Spleen (tissue), 7 donors: Measurements from ENCODE around the gene HMG20B.

Experiments
- CTCF ChIP-seq, 11 experiments: fragments of 200-600 bp in 7 of 11; fragments of 450-650 bp in 4 of 11; sonication (generic) in 4 of 11; IDR thresholded peaks in 8 of 11; conservative IDR thresholded peaks in 3 of 11; 1 replicate in 7 of 11; 2 replicates in 4 of 11; pipeline versions ENCODE4 v1.4.0 to v1.8.0; 2016 to 2021; ENCODE audit warnings: antibody characterized with exemption in 11 of 11, inconsistent platforms in 4 of 11, mild to moderate bottlenecking in 1 of 11
- POLR2A ChIP-seq, 3 donors: fragments of 450-650 bp; IDR thresholded peaks; one replicate each; pipeline ENCODE4 v1.5.1; 2017; ENCODE audit warnings: antibody characterized with exemption in 3 of 3, mild to moderate bottlenecking in 1 of 3
- donor health status: DM: no; HTN: no; CAD: no; lungs with moderate emphysema.
- donor health status: DM: no; HTN: no; CAD: no.
- donor health status: DM: no; HTN: no; CAD: no.

GRCh38 chr19:3556423-3556977 is 16.2 kb upstream of the HMG20B start:
- no peak for TF ChIP-seq CTCF (IDR thresholded peaks at IDR 0.05 in 8 of 11, conservative IDR thresholded peaks at IDR 0.05 in 3 of 11)
- TF ChIP-seq POLR2A (IDR thresholded peaks at IDR 0.05), result no peak
